Stimulated activated CD4-positive, alpha-beta T cell treated with anti-CD3 and anti-CD28 coated beads, TNF-alpha, amount 100 ng/mL, for 48 hours (primary cell): ENCODE results near the gene CRYGB.
"Not testable (repeated sequence)": the region's sequence is repeated elsewhere in the genome, so short reads cannot be mapped to it uniquely, and the experiment has no call there.

ENCODE experiments used
- DNase-seq, 3 donors: peaks; one replicate each; pipeline ENCODE4 v3.0.0-alpha.2; 2020; ENCODE audit warnings: low read depth in 3 of 3

CRYGB gene

GRCh38 chr2:208112969-208113368, 33.0 kb downstream of the CRYGB start:
- no peak for DNase-seq

DNA sequence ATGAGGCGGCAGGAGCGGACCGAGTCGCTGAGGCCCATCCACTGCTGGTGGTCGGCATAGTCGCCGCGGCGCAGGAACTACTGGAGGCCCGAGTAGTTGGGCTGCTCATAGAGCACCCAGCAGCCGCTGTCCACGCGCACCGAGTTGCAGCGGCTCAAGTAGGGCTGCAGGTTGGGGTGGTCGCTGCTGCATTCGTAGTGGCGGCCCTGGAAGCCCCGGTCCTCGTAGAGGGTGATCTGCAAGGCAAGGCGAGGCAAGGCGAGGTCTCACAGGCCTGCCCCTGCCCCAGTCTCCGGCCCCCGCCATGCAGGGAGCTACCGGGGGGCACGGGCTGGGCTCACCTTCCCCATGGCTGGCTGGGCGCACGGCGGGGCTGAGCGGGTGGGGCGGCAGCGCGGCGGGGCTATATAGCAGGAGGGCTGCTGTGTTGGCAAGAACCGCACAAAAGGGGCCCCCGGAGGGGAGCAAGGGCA, 33.6 kb downstream of the CRYGB start:
- DNase-seq: not testable (repeated sequence)

- DNase-seq: no peak
These were observed 42.3 kb downstream of the CRYGB start for GRCh38 chr2:208103616-208104015.

DNA sequence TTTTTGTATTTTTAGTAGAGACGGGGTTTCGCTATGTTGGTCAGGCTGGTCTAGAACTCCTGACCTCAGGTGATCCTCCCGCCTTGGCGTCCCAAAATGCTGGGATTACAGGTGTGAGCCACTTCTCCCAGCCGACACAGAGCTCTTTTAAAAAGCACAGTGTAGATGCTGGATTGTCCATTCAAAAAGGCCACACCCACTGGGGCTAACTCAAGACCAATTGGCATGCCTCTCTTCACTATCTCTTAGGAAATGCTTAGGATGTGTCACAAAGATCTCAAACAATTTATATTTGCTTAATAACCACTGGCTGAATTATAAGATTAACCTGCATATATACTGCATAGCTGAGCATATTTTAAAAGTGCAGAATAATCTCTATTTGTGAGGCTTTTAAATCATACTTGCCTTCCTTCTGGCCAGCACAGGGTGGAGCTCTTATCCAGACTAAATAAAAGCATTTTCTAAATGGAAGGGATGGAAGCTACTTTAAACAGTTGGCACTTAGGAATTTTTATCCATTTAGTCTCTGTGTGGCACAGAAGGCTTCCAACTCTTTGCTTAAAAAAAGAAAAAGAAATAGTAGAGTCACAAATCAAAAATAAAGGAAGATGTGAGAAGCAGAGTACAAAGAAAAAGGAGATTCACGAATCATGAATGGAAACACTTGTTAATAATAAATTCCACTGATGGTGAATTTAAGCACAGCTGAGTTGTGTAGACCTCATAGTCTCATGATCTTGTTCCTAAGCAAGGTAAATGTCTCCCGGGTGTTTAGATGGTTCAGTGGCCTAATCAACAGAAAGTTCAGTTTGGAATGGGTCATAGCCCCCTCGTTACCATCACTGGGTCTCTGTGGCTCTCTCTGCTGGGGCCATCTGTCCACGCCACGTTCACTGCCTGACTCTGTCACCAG, 44.0 kb downstream of the CRYGB start:
- DNase-seq: no peak

DNA sequence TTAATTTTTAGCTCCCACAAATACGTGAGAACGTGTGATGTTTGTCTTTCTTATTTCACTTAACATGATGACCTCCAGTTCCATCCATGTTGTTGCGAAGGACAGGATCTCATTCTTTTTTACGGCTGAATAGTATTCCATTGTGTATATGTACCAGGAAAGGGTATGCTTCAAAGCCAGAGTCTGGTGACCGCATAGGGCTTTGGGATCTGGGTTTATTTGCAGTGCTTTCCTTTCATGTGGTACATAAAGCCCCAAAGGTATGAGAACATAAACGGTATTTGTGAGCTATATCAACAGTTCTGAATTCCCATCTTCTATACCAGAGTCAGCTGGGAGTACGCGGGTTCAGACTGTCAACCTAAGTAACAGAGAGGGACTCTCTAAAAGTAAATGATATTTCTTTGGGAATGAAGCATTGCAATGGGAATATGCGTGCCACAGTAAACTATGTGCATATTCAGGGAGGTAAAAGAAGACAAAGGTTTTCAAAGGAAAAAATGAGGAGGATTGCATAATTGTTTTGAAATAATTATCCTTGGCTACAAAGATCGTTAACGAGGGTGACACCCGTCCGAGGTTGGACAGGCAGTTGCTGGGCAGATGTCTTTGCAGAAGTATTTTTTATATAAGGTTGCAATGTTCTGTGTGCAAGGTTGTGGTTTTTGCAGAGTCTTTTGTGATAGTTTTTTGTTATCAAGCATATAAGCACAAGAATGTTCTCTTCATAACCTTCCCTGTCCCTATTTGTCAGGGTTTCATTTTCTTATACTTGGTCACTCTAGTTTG, 46.1 kb downstream of the CRYGB start:
- DNase-seq: no peak

GRCh38 chr2:208098701-208099100, 47.3 kb downstream of the CRYGB start:
- DNase-seq: not testable (repeated sequence)

DNA sequence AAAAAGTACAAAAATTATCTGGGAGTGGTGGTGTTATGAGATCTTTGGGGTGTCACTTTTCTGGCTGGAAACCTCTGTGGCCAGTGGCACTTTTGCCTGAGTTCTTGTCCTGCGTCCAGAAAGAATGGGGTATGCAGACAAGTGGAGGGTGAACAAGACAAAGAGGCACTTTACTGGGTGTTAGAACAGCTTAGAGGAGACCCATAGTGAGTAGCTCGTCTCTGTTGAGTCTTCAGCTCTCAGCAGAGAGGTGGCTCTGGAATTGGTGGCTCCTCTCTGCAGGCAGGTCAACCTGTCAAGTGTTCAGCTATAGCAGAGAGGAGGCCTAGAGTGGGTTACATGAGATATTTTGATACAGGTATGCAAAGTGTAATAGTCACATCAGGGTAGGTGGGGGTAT, 47.7 kb downstream of the CRYGB start:
- no peak for DNase-seq

DNA sequence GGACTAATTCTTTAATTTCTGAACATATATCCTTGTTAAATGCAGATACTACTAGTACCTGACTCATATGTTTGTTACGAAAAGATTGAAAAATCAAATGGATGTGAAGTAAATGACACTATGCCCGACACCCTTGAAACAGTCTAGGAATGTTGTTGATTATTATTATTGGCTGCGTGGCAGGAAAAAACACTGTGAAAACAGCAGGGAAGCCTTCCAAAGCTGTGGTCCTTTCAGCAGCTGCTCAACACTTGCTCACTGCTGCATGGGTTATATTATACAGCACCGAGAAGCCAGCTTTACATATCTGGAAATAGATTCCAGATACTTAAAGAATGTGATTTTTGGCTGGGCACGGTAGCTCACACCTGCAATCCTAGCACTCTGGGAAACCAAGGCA, 48.2 kb downstream of the CRYGB start:
- DNase-seq: no peak

DNA sequence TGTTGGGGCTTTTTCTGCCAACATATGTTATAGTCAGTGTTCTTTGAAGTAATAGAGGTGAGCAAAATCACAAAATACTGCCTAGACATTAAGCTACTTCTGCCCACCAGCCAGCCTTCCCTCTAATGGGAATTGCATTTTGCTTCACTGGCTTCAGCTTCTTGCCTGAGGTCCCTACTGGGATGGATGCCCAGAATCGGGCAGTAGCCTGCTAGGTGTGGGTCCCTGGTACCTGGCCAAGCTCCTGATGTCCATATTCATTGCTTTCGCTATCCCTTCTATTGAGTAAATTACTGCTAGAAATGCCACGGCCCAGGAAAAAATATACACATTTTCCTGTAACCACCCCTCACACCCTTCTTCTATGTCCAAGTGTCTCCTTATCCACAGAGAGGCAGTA, 48.6 kb downstream of the CRYGB start:
- no peak for DNase-seq

DNA sequence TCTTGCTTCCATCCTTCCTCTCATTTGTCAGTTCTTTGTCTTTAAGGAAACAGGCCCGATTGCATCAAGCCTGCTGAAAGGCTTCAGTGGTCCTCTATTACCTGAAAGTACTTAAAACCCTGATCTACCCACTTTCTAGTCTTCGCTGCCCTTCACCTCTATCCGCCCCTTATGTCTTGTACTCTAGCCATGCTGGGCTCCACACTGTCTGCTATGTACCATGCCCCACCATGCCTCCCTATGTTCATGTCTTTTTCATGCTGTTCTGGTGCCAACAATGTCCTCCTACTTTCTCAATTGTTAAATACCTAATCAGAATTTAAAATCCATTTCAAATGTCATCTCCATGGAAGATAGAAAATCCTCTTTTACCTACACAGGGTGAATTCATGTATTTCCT, 49.9 kb downstream of the CRYGB start:
- DNase-seq: no peak

GRCh38 chr2:208093128-208093527, 52.8 kb downstream of the CRYGB start:
- no peak for DNase-seq
